ENCODE data around the gene ZC3H7A. TPM values are rescaled to one million over a fixed set of nuclear protein-coding genes. Genes with fewer than 3 reads are reported as not detected.

Gene ZC3H7A
- total and polyA plus RNA-seq, 7 experiments from 2014 or later: 40.1 to 102 (median 87.1) TPM

GRCh38 chr16:11757671-11758545 is 39.1 kb downstream of the ZC3H7A start:
- intact Hi-C loops (cut with micrococcal nuclease): no loop called here
- H3K27ac Mint-ChIP-seq: peak overlapping the region in 4 of 9 donors; percentile 14 to 85 (median 58)
- no peak overlapping the region for H3K27ac ChIP-seq (ENCODE audit: low read depth, low read length)
- DNase-seq (no peak), ATAC-seq (no peak)
- CTCF ChIA-PET: interaction anchor here (1.0 kb wide), 1 partner anchor 15 kb away, joined by 3 read pairs; the partner anchor contains the start of gene TXNDC11
- POLR2A ChIA-PET: interaction anchor here (0.6 to 0.9 kb wide), 3 partner anchors 9 to 41 kb away, joined by 3 to 4 read pairs (median 4); no protein-coding TSS in a partner anchor
- no peaks in the 10 kb centered on the region for H3K27me3 Mint-ChIP-seq
- H3K4me1 ChIP-seq (ENCODE audit: control insufficient read depth in 2 of 2, insufficient read depth in 2 of 2, low read length in 2 of 2): no peaks in the 10 kb centered on the region
- H3K9me3 Mint-ChIP-seq: no peaks in the 10 kb centered on the region
- peaks cover 0 to 2% (median 0%) of the 10 kb centered on the region in 7 donors for H3K4me1 Mint-ChIP-seq
- H3K27me3 ChIP-seq (ENCODE audit: control insufficient read depth in 2 of 2, insufficient read depth in 2 of 2, low read length in 2 of 2): no peaks in the 10 kb centered on the region
- no peak overlapping the region for H3K4me3 Mint-ChIP-seq
- peaks cover 2 to 78% (median 29%) of the 10 kb centered on the region in 3 experiments for H3K36me3 ChIP-seq (ENCODE audit: control insufficient read depth in 2 of 3, insufficient read depth in 3 of 3, low read length in 3 of 3)
- H3K36me3 Mint-ChIP-seq: peaks cover 13 to 64% (median 30%) of the 10 kb centered on the region in 5 donors
- no peaks in the 10 kb centered on the region for H3K9me3 ChIP-seq (ENCODE audit: control insufficient read depth in 2 of 3, low read length in 3 of 3)
- H3K4me3 ChIP-seq (ENCODE audit: low read length): no peak overlapping the region

- no peaks in the 10 kb centered on the region for H3K27me3 Mint-ChIP-seq
- Histone ChIP-seq H3K27me3 (ENCODE audit: control insufficient read depth in 2 of 2, insufficient read depth in 2 of 2, low read length in 2 of 2) (no peaks in the 10 kb centered on the region), H3K4me1 (ENCODE audit: control insufficient read depth in 2 of 2, insufficient read depth in 2 of 2, low read length in 2 of 2) (no peaks in the 10 kb centered on the region), H3K27ac (ENCODE audit: low read depth, low read length) (no peak overlapping the region), H3K4me3 (ENCODE audit: low read length) (no peak overlapping the region), H3K9me3 (ENCODE audit: control insufficient read depth in 2 of 3, low read length in 3 of 3) (no peaks in the 10 kb centered on the region), H3K36me3 (ENCODE audit: control insufficient read depth in 2 of 3, insufficient read depth in 3 of 3, low read length in 3 of 3) (peaks cover 10 to 76% (median 36%) of the 10 kb centered on the region in 3 experiments)
- peaks cover 0 to 2% (median 0%) of the 10 kb centered on the region in 7 donors for H3K4me1 Mint-ChIP-seq
- POLR2A ChIA-PET: no interaction called here
- no peaks in the 10 kb centered on the region for H3K9me3 Mint-ChIP-seq
- peaks cover 6 to 59% (median 29%) of the 10 kb centered on the region in 5 donors for H3K36me3 Mint-ChIP-seq
- ATAC-seq: no peak
- H3K4me3 Mint-ChIP-seq: no peak overlapping the region
- DNase-seq: no peak
- peak overlapping the region in 3 of 9 donors; percentile 7 to 56 (median 23) for H3K27ac Mint-ChIP-seq
- CTCF ChIA-PET: interaction anchor here (0.6 kb wide), 1 partner anchor 91 kb away, joined by 3 read pairs; no protein-coding TSS in a partner anchor
- intact Hi-C loops (cut with micrococcal nuclease): no loop called here
Observed at GRCh38 chr16:11756248-11756647, 40.8 kb downstream of the ZC3H7A start.

GRCh38 chr16:11755022-11755760 is 41.9 kb downstream of the ZC3H7A start:
- peaks cover 7 to 59% (median 25%) of the 10 kb centered on the region in 5 donors for H3K36me3 Mint-ChIP-seq
- peak overlapping the region in 5 of 9 donors; percentile 29 to 58 (median 51) for H3K27ac Mint-ChIP-seq
- ATAC-seq (no peak), DNase-seq (no peak)
- no peaks in the 10 kb centered on the region for H3K4me1 ChIP-seq (ENCODE audit: control insufficient read depth in 2 of 2, insufficient read depth in 2 of 2, low read length in 2 of 2)
- H3K9me3 ChIP-seq (ENCODE audit: control insufficient read depth in 2 of 3, low read length in 3 of 3): no peaks in the 10 kb centered on the region
- intact Hi-C loops (cut with micrococcal nuclease): no loop called here
- H3K4me1 Mint-ChIP-seq: peaks cover 0 to 2% (median 0%) of the 10 kb centered on the region in 7 donors
- H3K4me3 ChIP-seq (ENCODE audit: low read length): no peak overlapping the region
- POLR2A ChIA-PET: no interaction called here
- no peaks in the 10 kb centered on the region for H3K9me3 Mint-ChIP-seq
- CTCF ChIA-PET: no interaction called here
- no peaks in the 10 kb centered on the region for H3K27me3 Mint-ChIP-seq
- no peak overlapping the region for H3K4me3 Mint-ChIP-seq
- H3K27ac ChIP-seq (ENCODE audit: low read depth, low read length): no peak overlapping the region
- peaks cover 12 to 77% (median 34%) of the 10 kb centered on the region in 3 experiments for H3K36me3 ChIP-seq (ENCODE audit: control insufficient read depth in 2 of 3, insufficient read depth in 3 of 3, low read length in 3 of 3)
- no peaks in the 10 kb centered on the region for H3K27me3 ChIP-seq (ENCODE audit: control insufficient read depth in 2 of 2, insufficient read depth in 2 of 2, low read length in 2 of 2)

- Histone ChIP-seq H3K4me3 (ENCODE audit: low read length) (no peak overlapping the region), H3K36me3 (ENCODE audit: control insufficient read depth in 2 of 3, insufficient read depth in 3 of 3, low read length in 3 of 3) (peaks cover 14 to 70% (median 26%) of the 10 kb centered on the region in 3 experiments), H3K4me1 (ENCODE audit: control insufficient read depth in 2 of 2, insufficient read depth in 2 of 2, low read length in 2 of 2) (no peaks in the 10 kb centered on the region), H3K27ac (ENCODE audit: low read depth, low read length) (no peak overlapping the region), H3K9me3 (ENCODE audit: control insufficient read depth in 2 of 3, low read length in 3 of 3) (no peaks in the 10 kb centered on the region), H3K27me3 (ENCODE audit: control insufficient read depth in 2 of 2, insufficient read depth in 2 of 2, low read length in 2 of 2) (no peaks in the 10 kb centered on the region)
- H3K27me3 Mint-ChIP-seq: no peaks in the 10 kb centered on the region
- intact Hi-C loops (cut with micrococcal nuclease): no loop called here
- peak overlapping the region in 6 of 9 donors; percentile 17 to 86 (median 71) for H3K27ac Mint-ChIP-seq
- H3K9me3 Mint-ChIP-seq: no peaks in the 10 kb centered on the region
- no peak for DNase-seq
- ChIA-PET POLR2A (interaction anchor here (0.9 to 1.0 kb wide), 2 partner anchors 10 kb away, joined by 3 read pairs; partner anchors contain the start of gene TXNDC11), CTCF (no interaction called here)
- no peak for ATAC-seq
- H3K4me1 Mint-ChIP-seq: peaks cover 0 to 8% (median 2%) of the 10 kb centered on the region in 7 donors
- peaks cover 11 to 55% (median 34%) of the 10 kb centered on the region in 5 donors for H3K36me3 Mint-ChIP-seq
- H3K4me3 Mint-ChIP-seq: no peak overlapping the region
Observed at GRCh38 chr16:11752856-11753255, 44.2 kb downstream of the ZC3H7A start.

GRCh38 chr16:11750056-11750455 is 47.0 kb downstream of the ZC3H7A start:
- H3K27ac Mint-ChIP-seq: peak overlapping the region in 6 of 9 donors; percentile 8 to 59 (median 42)
- ChIA-PET POLR2A (interaction anchor here (0.6 kb wide), 1 partner anchor 53 kb away, joined by 3 read pairs; no protein-coding TSS in a partner anchor), CTCF (no interaction called here)
- H3K36me3 Mint-ChIP-seq: peaks cover 11 to 34% (median 26%) of the 10 kb centered on the region in 5 donors
- H3K27me3 Mint-ChIP-seq: no peaks in the 10 kb centered on the region
- Histone ChIP-seq H3K4me1 (ENCODE audit: control insufficient read depth in 2 of 2, insufficient read depth in 2 of 2, low read length in 2 of 2) (no peaks in the 10 kb centered on the region), H3K9me3 (ENCODE audit: control insufficient read depth in 2 of 3, low read length in 3 of 3) (no peaks in the 10 kb centered on the region), H3K27me3 (ENCODE audit: control insufficient read depth in 2 of 2, insufficient read depth in 2 of 2, low read length in 2 of 2) (no peaks in the 10 kb centered on the region), H3K36me3 (ENCODE audit: control insufficient read depth in 2 of 3, insufficient read depth in 3 of 3, low read length in 3 of 3) (peaks cover 14 to 44% (median 23%) of the 10 kb centered on the region in 3 experiments), H3K27ac (ENCODE audit: low read depth, low read length) (no peak overlapping the region), H3K4me3 (ENCODE audit: low read length) (no peak overlapping the region)
- ATAC-seq (no peak), DNase-seq (no peak)
- H3K4me1 Mint-ChIP-seq: peaks cover 0 to 6% (median 2%) of the 10 kb centered on the region in 7 donors
- no peaks in the 10 kb centered on the region for H3K9me3 Mint-ChIP-seq
- intact Hi-C loops (cut with micrococcal nuclease): no loop called here
- H3K4me3 Mint-ChIP-seq: no peak overlapping the region

- Histone ChIP-seq H3K36me3 (ENCODE audit: control insufficient read depth in 2 of 3, insufficient read depth in 3 of 3, low read length in 3 of 3) (peaks cover 14 to 37% (median 23%) of the 10 kb centered on the region in 3 experiments), H3K4me1 (ENCODE audit: control insufficient read depth in 2 of 2, insufficient read depth in 2 of 2, low read length in 2 of 2) (no peaks in the 10 kb centered on the region), H3K9me3 (ENCODE audit: control insufficient read depth in 2 of 3, low read length in 3 of 3) (no peaks in the 10 kb centered on the region), H3K27ac (ENCODE audit: low read depth, low read length) (no peak overlapping the region), H3K27me3 (ENCODE audit: control insufficient read depth in 2 of 2, insufficient read depth in 2 of 2, low read length in 2 of 2) (no peaks in the 10 kb centered on the region), H3K4me3 (ENCODE audit: low read length) (no peak overlapping the region)
- ATAC-seq (no peak), DNase-seq (no peak)
- peaks cover 11 to 30% (median 26%) of the 10 kb centered on the region in 5 donors for H3K36me3 Mint-ChIP-seq
- CTCF ChIA-PET: no interaction called here
- no peaks in the 10 kb centered on the region for H3K9me3 Mint-ChIP-seq
- H3K27me3 Mint-ChIP-seq: no peaks in the 10 kb centered on the region
- H3K4me1 Mint-ChIP-seq: peaks cover 6 to 12% (median 8%) of the 10 kb centered on the region in 7 donors
- POLR2A ChIA-PET: interaction anchor here (1.0 kb wide), 1 partner anchor 10 kb away, joined by 4 read pairs; no protein-coding TSS in a partner anchor
- H3K27ac Mint-ChIP-seq: peak overlapping the region in 7 of 9 donors; percentile 2 to 87 (median 39)
- H3K4me3 Mint-ChIP-seq: no peak overlapping the region
- intact Hi-C loops (cut with micrococcal nuclease): no loop called here
Observed at GRCh38 chr16:11748404-11749254, 48.4 kb downstream of the ZC3H7A start.

Measured in naive thymus-derived CD4-positive, alpha-beta T cell (primary cell).